Hepatocyte (in vitro differentiated cells): Measurements from ENCODE around the gene MAD1L1. TPM values are rescaled to one million over a fixed set of nuclear protein-coding genes. Genes with fewer than 3 reads are reported as not detected.

Experiments used
- DNase-seq: peaks from one replicate; pipeline ENCODE4 v3.0.0-alpha.2; 2016; ENCODE audit warnings: low spot score
- H2AFZ ChIP-seq: fragments of 200-600 bp; sonication (generic); 2 replicates; pipeline ENCODE4 v1.6.0; 2016; ENCODE audit warnings: antibody characterized with exemption, mild to moderate bottlenecking
- H3K27ac ChIP-seq: fragments of 200-600 bp; sonication (generic); 2 replicates; pipeline ENCODE4 v1.5.1; 2016; ENCODE audit warnings: mild to moderate bottlenecking
- H3K27me3 ChIP-seq: fragments of 200-600 bp; sonication (generic); 2 replicates; pipeline ENCODE4 v1.6.1; 2016
- H3K36me3 ChIP-seq: fragments of 200-600 bp; sonication (generic); replicated peaks from 2 replicates; pipeline ENCODE4 v1.5.1; 2016; ENCODE audit warnings: low read depth; ENCODE audit not compliant: insufficient read depth
- H3K4me1 ChIP-seq: fragments of 200-600 bp; sonication (generic); 2 replicates; pipeline ENCODE4 v1.5.1; 2016; ENCODE audit warnings: mild to moderate bottlenecking, moderate library complexity; ENCODE audit not compliant: insufficient read depth
- H3K4me2 ChIP-seq: fragments of 200-600 bp; sonication (generic); 2 replicates; pipeline ENCODE4 v1.6.0; 2016
- H3K4me3 ChIP-seq: fragments of 200-600 bp; sonication (generic); 2 replicates; pipeline ENCODE4 v1.5.1; 2016; ENCODE audit warnings: mild to moderate bottlenecking
- H3K79me2 ChIP-seq: fragments of 200-600 bp; sonication (generic); 2 replicates; pipeline ENCODE4 v1.6.0; 2017; ENCODE audit warnings: mild to moderate bottlenecking
- H3K9me2 ChIP-seq: fragments of 200-600 bp; sonication (generic); replicated peaks from 2 replicates; pipeline ENCODE4 v1.6.0; 2017; ENCODE audit warnings: mild to moderate bottlenecking; ENCODE audit not compliant: insufficient read depth
- H3K9me3 ChIP-seq: fragments of 200-600 bp; sonication (generic); 2 replicates; pipeline ENCODE4 v1.5.1; 2016; ENCODE audit warnings: low read depth, mild to moderate bottlenecking
- H4K20me1 ChIP-seq: fragments of 200-600 bp; sonication (generic); 2 replicates; pipeline ENCODE4 v1.6.0; 2016; ENCODE audit warnings: mild to moderate bottlenecking; ENCODE audit not compliant: insufficient read depth, poor library complexity, severe bottlenecking
- EZH2 ChIP-seq: fragments of 200-600 bp; sonication (generic); IDR thresholded peaks from 2 replicates; pipeline ENCODE4 v1.6.1; 2016; ENCODE audit warnings: antibody characterized with exemption, mild to moderate bottlenecking, borderline replicate concordance
- EZH2phosphoT487 ChIP-seq: fragments of 200-600 bp; sonication (generic); IDR thresholded peaks from one replicate; pipeline ENCODE4 v1.6.1; 2018; ENCODE audit warnings: antibody characterized with exemption, mild to moderate bottlenecking, low read depth, moderate library complexity; ENCODE audit not compliant: unreplicated experiment, severe bottlenecking
- WGBS: methylation state at CpG from one replicate; pipeline ENCODE4 v1.1.6; 2016; ENCODE audit warnings: low lambda C conversion rate; ENCODE audit errors: missing lambda C conversion rate; 5-methylcytosine and 5-hydroxymethylcytosine counted together
- polyA plus RNA-seq: library from polyadenylated mRNA; unstranded; fragments of >200 nt; fragmentation: Nextera tagmentation; extraction: Ambion mirVana; gene quantifications from 2 replicates; pipeline ENCODE4 v1.2.1, GENCODE V29; 2016
- total RNA-seq: library from RNA; depleted of rRNA; stranded (reverse); fragments of >200 nt; gene quantifications from 2 replicates; pipeline ENCODE4 v1.2.3, GENCODE V29; 2014
- TF ChIP-seq, protein P1 (sequence below): fragments of 200-600 bp; sonication (generic); IDR thresholded peaks from 2 replicates; pipeline ENCODE4 v1.5.1; 2016; ENCODE audit warnings: antibody characterized with exemption, mild to moderate bottlenecking; ENCODE audit not compliant: poor library complexity

Gene MAD1L1
- total and polyA plus RNA-seq, 2 experiments from 2014 or later: 30.7 to 31.0 TPM

DNA sequence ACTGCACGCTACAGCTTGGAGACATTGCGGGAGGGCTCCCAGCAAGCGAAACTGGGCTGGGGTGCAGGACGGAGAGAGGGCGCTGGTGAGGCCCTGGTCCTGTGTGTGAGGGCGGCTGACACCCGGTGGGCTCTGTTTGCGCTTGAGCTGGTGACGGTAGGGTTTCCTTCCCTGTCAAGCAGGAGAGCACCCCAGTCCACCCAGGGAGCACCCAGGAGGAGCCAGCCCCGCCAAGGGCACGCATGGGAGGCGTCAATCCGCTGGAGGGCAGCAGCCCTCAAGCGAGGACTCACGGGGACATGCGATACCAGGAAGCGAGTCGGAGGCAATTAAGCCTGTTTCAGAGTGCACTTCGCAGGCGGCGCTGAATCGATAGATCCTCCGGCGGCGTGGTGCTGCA is 109.4 kb downstream of the MAD1L1 start:
- Histone ChIP-seq H4K20me1 (no peaks in the 10 kb centered on the region), H3K4me2 (no peak overlapping the region), H3K27ac (no peak overlapping the region), H3K9me3 (no peaks in the 10 kb centered on the region), H3K79me2 (no peaks in the 10 kb centered on the region), H3K36me3 (no peaks in the 10 kb centered on the region), H3K27me3 (no peaks in the 10 kb centered on the region), H2AFZ (no peak overlapping the region), H3K4me1 (no peaks in the 10 kb centered on the region), H3K4me3 (no peak overlapping the region), H3K9me2 (no peaks in the 10 kb centered on the region)
- WGBS: 97% methylated on average over 24 of the region's 25 CpGs
- TF ChIP-seq, protein P1, sequence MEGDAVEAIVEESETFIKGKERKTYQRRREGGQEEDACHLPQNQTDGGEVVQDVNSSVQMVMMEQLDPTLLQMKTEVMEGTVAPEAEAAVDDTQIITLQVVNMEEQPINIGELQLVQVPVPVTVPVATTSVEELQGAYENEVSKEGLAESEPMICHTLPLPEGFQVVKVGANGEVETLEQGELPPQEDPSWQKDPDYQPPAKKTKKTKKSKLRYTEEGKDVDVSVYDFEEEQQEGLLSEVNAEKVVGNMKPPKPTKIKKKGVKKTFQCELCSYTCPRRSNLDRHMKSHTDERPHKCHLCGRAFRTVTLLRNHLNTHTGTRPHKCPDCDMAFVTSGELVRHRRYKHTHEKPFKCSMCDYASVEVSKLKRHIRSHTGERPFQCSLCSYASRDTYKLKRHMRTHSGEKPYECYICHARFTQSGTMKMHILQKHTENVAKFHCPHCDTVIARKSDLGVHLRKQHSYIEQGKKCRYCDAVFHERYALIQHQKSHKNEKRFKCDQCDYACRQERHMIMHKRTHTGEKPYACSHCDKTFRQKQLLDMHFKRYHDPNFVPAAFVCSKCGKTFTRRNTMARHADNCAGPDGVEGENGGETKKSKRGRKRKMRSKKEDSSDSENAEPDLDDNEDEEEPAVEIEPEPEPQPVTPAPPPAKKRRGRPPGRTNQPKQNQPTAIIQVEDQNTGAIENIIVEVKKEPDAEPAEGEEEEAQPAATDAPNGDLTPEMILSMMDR: no peak
- TF ChIP-seq EZH2phosphoT487: no peak
- TF ChIP-seq EZH2: no peak
- no peak for DNase-seq

DNA sequence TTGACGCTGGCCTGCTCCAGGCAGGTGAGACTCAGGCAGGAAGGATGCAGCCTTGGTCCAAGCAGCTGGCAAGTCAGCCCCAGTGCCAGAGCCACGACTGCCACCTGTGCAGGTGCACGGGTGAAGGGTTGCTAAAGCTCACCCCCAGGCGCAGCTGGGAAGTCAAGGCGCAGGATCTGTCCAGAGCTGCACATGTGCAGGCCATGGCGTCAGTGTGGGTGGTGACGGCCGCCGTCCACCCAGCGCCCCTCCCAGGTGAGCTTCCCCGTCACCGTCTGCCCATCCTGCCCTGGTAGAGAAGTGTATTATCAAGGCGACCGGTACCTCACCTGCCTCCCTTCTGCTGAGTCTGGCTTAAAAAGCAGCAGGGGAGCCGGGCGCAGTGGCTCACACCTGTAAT is 110.1 kb downstream of the MAD1L1 start:
- Histone ChIP-seq H3K27ac (no peak overlapping the region), H2AFZ (no peak overlapping the region), H3K4me2 (no peak overlapping the region), H3K36me3 (no peaks in the 10 kb centered on the region), H3K4me3 (no peak overlapping the region), H3K79me2 (no peaks in the 10 kb centered on the region), H3K9me2 (no peaks in the 10 kb centered on the region), H3K9me3 (no peaks in the 10 kb centered on the region), H3K27me3 (no peaks in the 10 kb centered on the region), H3K4me1 (no peaks in the 10 kb centered on the region), H4K20me1 (no peaks in the 10 kb centered on the region)
- 98% methylated on average over 16 of the region's 16 CpGs for WGBS
- no peak for DNase-seq
- TF ChIP-seq, protein P1: no peak
- TF ChIP-seq EZH2phosphoT487 (no peak), EZH2 (no peak)

DNA sequence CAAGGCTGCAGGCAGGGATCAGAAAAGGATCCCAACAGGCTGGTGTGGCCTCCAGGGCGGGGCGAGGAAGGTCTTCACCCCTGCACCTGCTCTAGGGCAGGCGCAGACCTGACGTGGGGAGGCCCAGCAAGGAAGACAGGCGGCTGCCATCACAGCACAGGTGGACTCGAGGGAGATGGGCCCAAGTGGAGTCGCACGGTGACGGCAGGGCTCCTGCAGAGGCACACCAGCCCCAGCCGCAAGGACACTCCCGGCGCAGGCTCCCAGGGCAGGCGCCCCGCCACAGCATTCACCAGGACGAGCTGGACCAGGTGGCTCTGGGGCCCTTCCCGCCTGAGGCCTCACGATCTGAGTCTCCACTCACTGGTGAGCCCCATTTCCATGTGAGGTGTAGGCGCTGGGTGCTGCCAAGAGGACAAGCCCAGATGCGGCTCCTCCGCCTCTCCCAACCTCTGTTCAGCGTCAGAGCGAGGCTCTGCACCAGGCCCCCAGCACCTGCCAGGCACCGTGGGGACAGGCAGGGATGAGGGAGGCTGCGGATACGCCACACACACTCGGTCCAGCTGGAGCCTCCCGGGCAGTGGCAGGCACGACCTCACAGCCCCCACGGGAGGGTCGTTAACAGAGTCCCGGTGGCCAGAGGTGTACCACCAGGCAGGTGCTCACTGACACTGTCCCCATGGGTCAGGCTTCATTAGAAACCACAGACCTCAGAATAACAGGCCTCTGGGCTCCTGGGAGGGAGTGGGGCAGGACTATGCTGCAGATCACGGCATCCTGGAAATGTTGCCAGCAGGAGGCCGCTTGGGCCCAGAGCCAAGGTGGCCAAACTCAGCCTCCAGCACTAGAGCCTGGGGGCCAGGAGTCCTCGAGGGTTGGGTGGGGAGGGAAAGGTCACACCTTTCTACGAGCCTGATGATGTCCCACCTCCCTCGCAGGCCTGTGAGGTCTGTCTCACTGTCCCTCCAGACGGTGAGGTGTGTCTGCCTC is 111.6 kb downstream of the MAD1L1 start:
- no peak overlapping the region for H3K27ac ChIP-seq

More for the DNA sequence above, 111.6 kb downstream of the MAD1L1 start:
- H3K9me2 ChIP-seq: no peaks in the 10 kb centered on the region
- no peak for DNase-seq
- no peak overlapping the region for H3K4me3 ChIP-seq
- no peaks in the 10 kb centered on the region for H3K27me3 ChIP-seq
- H3K9me3 ChIP-seq: no peaks in the 10 kb centered on the region
- H3K79me2 ChIP-seq: no peaks in the 10 kb centered on the region
- H3K36me3 ChIP-seq: no peaks in the 10 kb centered on the region
- H3K4me2 ChIP-seq: no peak overlapping the region
- WGBS: 91% methylated on average over 36 of the region's 37 CpGs
- H4K20me1 ChIP-seq: no peaks in the 10 kb centered on the region
- no peak overlapping the region for H2AFZ ChIP-seq
- peaks cover 12% of the 10 kb centered on the region for H3K4me1 ChIP-seq
- no peak for TF ChIP-seq EZH2phosphoT487
- TF ChIP-seq, protein P1: no peak
- no peak for TF ChIP-seq EZH2
